GM18520 (cell line): ENCODE results near the gene MNAT1.
"Not testable (repeated sequence)": the region's sequence is repeated elsewhere in the genome, so short reads cannot be mapped to it uniquely, and the experiment has no call there.

Experiments used
- ATAC-seq: cut with Tn5 transposase; IDR thresholded peaks from one replicate; pipeline ENCODE4 v1.9.1; 2021; ENCODE audit not compliant: unreplicated experiment

MNAT1 gene

GRCh38 chr14:60800409-60800808 is 65.8 kb downstream of the MNAT1 start:
- no peak for ATAC-seq

- ATAC-seq, result no peak
These were observed 69.3 kb downstream of the MNAT1 start for GRCh38 chr14:60803871-60804270.

GRCh38 chr14:60805841-60806430 is 71.4 kb downstream of the MNAT1 start:
- ATAC-seq, result no peak

- no peak for ATAC-seq
These were observed 72.7 kb downstream of the MNAT1 start for GRCh38 chr14:60807247-60807646.

GRCh38 chr14:60807971-60808370 is 73.4 kb downstream of the MNAT1 start:
- ATAC-seq, result no peak

GRCh38 chr14:60812987-60813386 is 78.4 kb downstream of the MNAT1 start:
- ATAC-seq, result no peak

- ATAC-seq, result peak; percentile 83
These were observed 80.8 kb downstream of the MNAT1 start for GRCh38 chr14:60815371-60815770.

- no peak for ATAC-seq
These were observed 82.6 kb downstream of the MNAT1 start for GRCh38 chr14:60817113-60817512.

- ATAC-seq, result no peak
These were observed 85.0 kb downstream of the MNAT1 start for GRCh38 chr14:60819575-60819974.

- ATAC-seq, result no peak
These were observed 104.0 kb downstream of the MNAT1 start for GRCh38 chr14:60838601-60839000.

- ATAC-seq, result no peak
These were observed 104.5 kb downstream of the MNAT1 start for GRCh38 chr14:60839057-60839456.

GRCh38 chr14:60839657-60840056 is 105.1 kb downstream of the MNAT1 start:
- ATAC-seq, result no peak

- no peak for ATAC-seq
These were observed 105.8 kb downstream of the MNAT1 start for GRCh38 chr14:60840313-60840712.

- ATAC-seq, result peak; percentile 92
These were observed 111.0 kb downstream of the MNAT1 start for GRCh38 chr14:60845523-60845922.

- ATAC-seq, result no peak
These were observed 113.5 kb downstream of the MNAT1 start for GRCh38 chr14:60848066-60848465.

GRCh38 chr14:60851692-60852091 is 117.1 kb downstream of the MNAT1 start:
- not testable (repeated sequence) for ATAC-seq

GRCh38 chr14:60856111-60856510 is 121.5 kb downstream of the MNAT1 start:
- ATAC-seq, result no peak

- ATAC-seq, result no peak
These were observed 125.0 kb downstream of the MNAT1 start for GRCh38 chr14:60859525-60859924.

GRCh38 chr14:60861545-60862140 is 127.1 kb downstream of the MNAT1 start:
- ATAC-seq, result no peak

- ATAC-seq, result no peak
These were observed 127.7 kb downstream of the MNAT1 start for GRCh38 chr14:60862283-60862682.

- no peak for ATAC-seq
These were observed 128.7 kb downstream of the MNAT1 start for GRCh38 chr14:60863249-60863648.

- no peak for ATAC-seq
These were observed 131.0 kb downstream of the MNAT1 start for GRCh38 chr14:60865378-60866127.
